ENCODE measurements around the gene CLIP3. TPM values are rescaled to one million over a fixed set of nuclear protein-coding genes. Genes with fewer than 3 reads are reported as not detected.

Gene CLIP3
- total and polyA plus RNA-seq, 10 donors: 2.7 to 18.0 (median 10.3) TPM

- Histone ChIP-seq H3K27me3 (replicated peaks in 1 of 7) (peaks cover 0 to 16% (median 8%) of the 10 kb centered on the region in 7 donors), H3K27ac (peak overlapping the region in 1 of 8 donors; percentile 70), H3K4me3 (peak overlapping the region in 1 of 8 donors; percentile 47)
These were observed 1.4 kb downstream of the CLIP3 start for GRCh38 chr19:36031308-36031707.

GRCh38 chr19:36030264-36031148 is 2.2 kb downstream of the CLIP3 start:
- TF ChIP-seq POLR2AphosphoS5 (IDR thresholded peaks at IDR 0.05) (no peak), CTCF (IDR thresholded peaks at IDR 0.05 in 8 of 11, conservative IDR thresholded peaks at IDR 0.05 in 3 of 11) (no peak), POLR2A (IDR thresholded peaks at IDR 0.05) (no peak)
- 77 to 89% (median 88%) methylated on average over 8 of the region's 8 CpGs for WGBS, 5 donors
- Histone ChIP-seq H3K27ac (peak overlapping the region in 1 of 8 donors; percentile 17), H3K4me1 (peaks cover 0 to 14% (median 6%) of the 10 kb centered on the region in 6 donors), H3K4me3 (no peak overlapping the region), H3K27me3 (replicated peaks in 1 of 7) (peaks cover 0 to 16% (median 8%) of the 10 kb centered on the region in 7 donors), H3K36me3 (peaks cover 0 to 51% (median 3%) of the 10 kb centered on the region in 6 donors), H3K9me3 (no peaks in the 10 kb centered on the region)
- no peak for DNase-seq
- intact Hi-C loops (cut with DNase I; ENCODE audit: low total_unique reads): no loop called here

More at GRCh38 chr19:36031308-36031707, 1.4 kb downstream of the CLIP3 start:
- intact Hi-C loops (cut with DNase I; ENCODE audit: low total_unique reads): no loop called here
- Histone ChIP-seq H3K9me3 (no peaks in the 10 kb centered on the region), H3K4me1 (peaks cover 0 to 14% (median 6%) of the 10 kb centered on the region in 6 donors), H3K36me3 (peaks cover 0 to 45% (median 3%) of the 10 kb centered on the region in 6 donors)
- WGBS, 5 donors: 80 to 97% (median 88%) methylated on average over 6 of the region's 6 CpGs
- no peak for DNase-seq
- TF ChIP-seq POLR2AphosphoS5 (IDR thresholded peaks at IDR 0.05) (no peak), POLR2A (IDR thresholded peaks at IDR 0.05) (no peak), CTCF (IDR thresholded peaks at IDR 0.05 in 8 of 11, conservative IDR thresholded peaks at IDR 0.05 in 3 of 11) (no peak)

- no peak for DNase-seq
- no peaks in the 10 kb centered on the region for H3K9me3 ChIP-seq
- H3K27ac ChIP-seq: no peak overlapping the region
- no peak overlapping the region for H3K4me3 ChIP-seq
- H3K4me1 ChIP-seq: peaks cover 0 to 14% (median 6%) of the 10 kb centered on the region in 6 donors
- peaks cover 0 to 50% (median 12%) of the 10 kb centered on the region in 6 donors for H3K36me3 ChIP-seq
- TF ChIP-seq POLR2AphosphoS5 (IDR thresholded peaks at IDR 0.05) (no peak), CTCF (IDR thresholded peaks at IDR 0.05 in 8 of 11, conservative IDR thresholded peaks at IDR 0.05 in 3 of 11) (no peak), POLR2A (IDR thresholded peaks at IDR 0.05) (no peak)
- H3K27me3 ChIP-seq (replicated peaks in 1 of 7): peaks cover 0 to 16% (median 8%) of the 10 kb centered on the region in 7 donors
- 78 to 89% (median 85%) methylated on average over 10 of the region's 10 CpGs for WGBS, 5 donors
- intact Hi-C loops (cut with DNase I; ENCODE audit: low total_unique reads): no loop called here
These were observed 4.2 kb downstream of the CLIP3 start for GRCh38 chr19:36028313-36029041.
